K562 (cell line): ENCODE data around the gene ACSF2. TPM values are rescaled to one million over a fixed set of nuclear protein-coding genes. Genes with fewer than 3 reads are reported as not detected.

ENCODE experiments used
- DPF2 ChIP-seq: fragments of 450-650 bp; IDR thresholded peaks from 2 replicates; pipeline ENCODE4 v1.6.1; 2016
- ESRRA ChIP-seq: fragments of 450-650 bp; IDR thresholded peaks from 2 replicates; pipeline ENCODE4 v1.6.1; 2014; ENCODE audit warnings: low read depth, mild to moderate bottlenecking, moderate library complexity, borderline replicate concordance
- FOXO4 ChIP-seq: fragments of 450-650 bp; formaldehyde crosslinking; IDR thresholded peaks from 2 replicates; pipeline ENCODE4 v1.4.0; 2020; ENCODE audit warnings: mild to moderate bottlenecking, moderate library complexity
- GABPB1 ChIP-seq: sonication (generic); formaldehyde crosslinking; IDR thresholded peaks from 2 replicates; pipeline ENCODE4 v1.8.0; 2022; ENCODE audit warnings: mild to moderate bottlenecking, missing genetic modification reagents
- NEUROD1 ChIP-seq: fragments of 150-350 bp; IDR thresholded peaks from 2 replicates; pipeline ENCODE4 v1.6.1; 2014; ENCODE audit warnings: borderline replicate concordance, low read length, low read depth; ENCODE audit not compliant: partially characterized antibody
- ZNF146 ChIP-seq: IDR thresholded peaks from one replicate; pipeline ENCODE4 v1.6.1; 2018; ENCODE audit warnings: missing compliant biosample characterization; ENCODE audit not compliant: unreplicated experiment
- ZNF764 ChIP-seq: fragments of 250-450 bp; sonication (Bioruptor Pico); IDR thresholded peaks from 2 replicates; pipeline ENCODE4 v1.4.0; 2020; ENCODE audit warnings: low read depth, mild to moderate bottlenecking, moderate library complexity
- polyA plus RNA-seq, 8 experiments: library from polyadenylated mRNA; depleted of rRNA in 4 of 8; stranded (reverse) in 5 of 8; unstranded in 3 of 8; fragments of >200 nt; fragmentation: Nextera tagmentation in 2 of 8; fragmentation: Illumina TruSeq in 1 of 8; extraction: Ambion mirVana in 2 of 8; extraction: Trizol in 1 of 8; gene quantifications; 2 replicates each; pipeline versions ENCODE4 v1.2.1 to v1.2.3, GENCODE V29; 2011 to 2014; ENCODE audit warnings: inconsistent platforms in 1 of 8, missing spikeins in 1 of 8
- total RNA-seq, 7 experiments: library from RNA; depleted of rRNA in 6 of 7; stranded (reverse); fragments of >200 nt in 6 of 7; fragmentation: Illumina TruSeq in 2 of 7; extraction: Trizol in 2 of 7; gene quantifications; 2 replicates each; pipeline versions ENCODE4 v1.2.1 to v1.2.3, GENCODE V29; 2011 to 2021; ENCODE audit warnings: low replicate concordance in 1 of 7
- TF ChIP-seq, protein P1 (sequence below), 2 experiments: IDR thresholded peaks; 2 replicates each; pipeline ENCODE4 v1.6.1; 2011; ENCODE audit warnings: borderline replicate concordance in 1 of 2, control low read depth in 1 of 2, low read depth in 1 of 2, low read length in 1 of 2, mild to moderate bottlenecking in 1 of 2, mixed read lengths in 1 of 2, moderate library complexity in 1 of 2; ENCODE audit not compliant: insufficient read depth in 1 of 2, insufficient read length in 1 of 2, poor library complexity in 1 of 2, severe bottlenecking in 1 of 2; ENCODE audit errors: extremely low read depth in 1 of 2

Gene ACSF2
- total and polyA plus RNA-seq, 9 of the 15 experiments (the other 6 are each of a cell fraction or from before 2014, with no cell fraction given): 0.89 to 6.1 (median 3.5) TPM

- TF ChIP-seq, protein P1, sequence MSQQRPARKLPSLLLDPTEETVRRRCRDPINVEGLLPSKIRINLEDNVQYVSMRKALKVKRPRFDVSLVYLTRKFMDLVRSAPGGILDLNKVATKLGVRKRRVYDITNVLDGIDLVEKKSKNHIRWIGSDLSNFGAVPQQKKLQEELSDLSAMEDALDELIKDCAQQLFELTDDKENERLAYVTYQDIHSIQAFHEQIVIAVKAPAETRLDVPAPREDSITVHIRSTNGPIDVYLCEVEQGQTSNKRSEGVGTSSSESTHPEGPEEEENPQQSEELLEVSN (IDR thresholded peaks at IDR 0.05; ENCODE audit: borderline replicate concordance in 1 of 2, extremely low read depth in 1 of 2, insufficient read depth in 1 of 2, insufficient read length in 1 of 2, low read depth in 1 of 2, low read length in 1 of 2, poor library complexity in 1 of 2, severe bottlenecking in 1 of 2): no peak
- TF ChIP-seq NEUROD1 (no peak), GABPB1 (no peak), ZNF764 (CRISPR knock-in tag) (no peak), ZNF146 (no peak), DPF2 (no peak), ESRRA (no peak), FOXO4 (CRISPR knock-in tag) (no peak)
Measured at GRCh38 chr17:50432125-50432762, 6.2 kb downstream of the ACSF2 start (continued).
